ENCODE data around the gene GNLY.

GNLY gene

GRCh38 chr2:85728883-85729824, 35.0 kb downstream of the GNLY start:
- DNase-seq: peak; percentile 73

- no peak for DNase-seq
These were observed 35.8 kb downstream of the GNLY start for GRCh38 chr2:85729825-85730510.

- no peak for DNase-seq
These were observed 36.6 kb downstream of the GNLY start for GRCh38 chr2:85730686-85731230.

GRCh38 chr2:85731606-85732005, 37.4 kb downstream of the GNLY start:
- peak; percentile 13 for DNase-seq

- DNase-seq: no peak
These were observed 38.4 kb downstream of the GNLY start for GRCh38 chr2:85732467-85733120.

- DNase-seq: peak; percentile 19
These were observed 39.2 kb downstream of the GNLY start for GRCh38 chr2:85733121-85733960.

GRCh38 chr2:85734015-85734414, 39.9 kb downstream of the GNLY start:
- no peak for DNase-seq

- DNase-seq: no peak
These were observed 40.9 kb downstream of the GNLY start for GRCh38 chr2:85734942-85735608.

GRCh38 chr2:85735691-85736090, 41.5 kb downstream of the GNLY start:
- DNase-seq: no peak

- no peak for DNase-seq
These were observed 42.5 kb downstream of the GNLY start for GRCh38 chr2:85736456-85737355.

- no peak for DNase-seq
These were observed 43.3 kb downstream of the GNLY start for GRCh38 chr2:85737481-85737880.

GRCh38 chr2:85737961-85738360, 43.8 kb downstream of the GNLY start:
- no peak for DNase-seq

- no peak for DNase-seq
These were observed 46.0 kb downstream of the GNLY start for GRCh38 chr2:85740193-85740592.

GRCh38 chr2:85741211-85741832, 47.2 kb downstream of the GNLY start:
- DNase-seq: no peak

- DNase-seq: peak; percentile 90
These were observed 47.8 kb downstream of the GNLY start for GRCh38 chr2:85741833-85742455.

- no peak for DNase-seq
These were observed 49.3 kb downstream of the GNLY start for GRCh38 chr2:85743304-85743978.

- DNase-seq: no peak
These were observed 49.9 kb downstream of the GNLY start for GRCh38 chr2:85744055-85744454.

Data from right kidney (tissue), 1 donor.